ENCODE results near the gene EBF3.

EBF3 gene

GRCh38 chr10:129831150-129831549, 132.9 kb downstream of the EBF3 start:
- DNase-seq = no peak

GRCh38 chr10:129825826-129826225, 138.2 kb downstream of the EBF3 start:
- no peak for DNase-seq

GRCh38 chr10:129825221-129825620, 138.9 kb downstream of the EBF3 start:
- no peak for DNase-seq

- no peak for DNase-seq
Observed at GRCh38 chr10:129820451-129820850, 143.6 kb downstream of the EBF3 start.

- no peak for DNase-seq
Observed at GRCh38 chr10:129816656-129817045, 147.4 kb downstream of the EBF3 start.

- no peak for DNase-seq
Observed at GRCh38 chr10:129815898-129816655, 148.0 kb downstream of the EBF3 start.

- no peak for DNase-seq
Observed at GRCh38 chr10:129814681-129815646, 149.1 kb downstream of the EBF3 start.

- DNase-seq = no peak
Observed at GRCh38 chr10:129812398-129812797, 151.7 kb downstream of the EBF3 start.

- DNase-seq = no peak
Observed at GRCh38 chr10:129811208-129811607, 152.9 kb downstream of the EBF3 start.

GRCh38 chr10:129809841-129810240, 154.2 kb downstream of the EBF3 start:
- no peak for DNase-seq

- DNase-seq = no peak
Observed at GRCh38 chr10:129809431-129809830, 154.6 kb downstream of the EBF3 start.

GRCh38 chr10:129808092-129808983, 155.7 kb downstream of the EBF3 start:
- DNase-seq = no peak

GRCh38 chr10:129807211-129807610, 156.9 kb downstream of the EBF3 start:
- DNase-seq = no peak

GRCh38 chr10:129800796-129801340, 163.2 kb downstream of the EBF3 start:
- DNase-seq = no peak

GRCh38 chr10:129799942-129800341, 164.1 kb downstream of the EBF3 start:
- DNase-seq = no peak

- no peak for DNase-seq
Observed at GRCh38 chr10:129796710-129797420, 167.2 kb downstream of the EBF3 start.

GRCh38 chr10:129793996-129794395, 170.1 kb downstream of the EBF3 start:
- no peak for DNase-seq

GRCh38 chr10:129793479-129793878, 170.6 kb downstream of the EBF3 start:
- DNase-seq = no peak

- no peak for DNase-seq
Observed at GRCh38 chr10:129792864-129793263, 171.2 kb downstream of the EBF3 start.

- no peak for DNase-seq
Observed at GRCh38 chr10:129792141-129792540, 171.9 kb downstream of the EBF3 start.

- no peak for DNase-seq
Observed at GRCh38 chr10:129790715-129791446, 173.2 kb downstream of the EBF3 start.

Measured in amniotic stem cell (primary cell).